ENCODE measurements around the gene CEP162.
A peak's percentile ranks its signal among the peaks of the same experiment; 100 is the strongest.

DNA sequence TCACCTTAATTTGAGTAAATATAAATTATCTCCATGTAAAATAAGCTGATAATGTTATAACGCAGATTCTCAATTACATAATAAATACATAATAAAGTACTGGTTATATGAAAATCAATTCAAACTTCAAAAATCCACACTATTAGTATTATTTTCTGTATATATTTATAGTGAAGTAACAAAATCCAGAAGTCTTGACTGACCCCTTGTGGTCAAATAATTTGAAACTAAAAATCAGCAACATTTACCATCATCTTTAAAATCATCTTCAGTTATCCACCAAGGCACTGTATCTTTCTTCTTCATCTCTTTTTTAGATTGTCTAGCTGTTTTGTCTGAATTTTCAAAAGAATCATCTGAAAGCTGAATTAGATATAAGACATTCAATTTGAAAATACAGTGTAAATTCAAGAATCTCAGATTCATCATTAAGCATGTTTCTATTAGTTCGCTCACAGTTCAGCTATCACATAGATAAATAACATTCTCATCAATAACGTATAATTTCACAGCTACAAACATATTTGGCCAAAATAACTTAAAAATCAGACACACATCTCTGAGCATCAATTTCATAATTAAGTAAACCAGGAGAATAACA lies 6.5 kb downstream of the CEP162 start:
- TF ChIP-seq, protein P1, sequence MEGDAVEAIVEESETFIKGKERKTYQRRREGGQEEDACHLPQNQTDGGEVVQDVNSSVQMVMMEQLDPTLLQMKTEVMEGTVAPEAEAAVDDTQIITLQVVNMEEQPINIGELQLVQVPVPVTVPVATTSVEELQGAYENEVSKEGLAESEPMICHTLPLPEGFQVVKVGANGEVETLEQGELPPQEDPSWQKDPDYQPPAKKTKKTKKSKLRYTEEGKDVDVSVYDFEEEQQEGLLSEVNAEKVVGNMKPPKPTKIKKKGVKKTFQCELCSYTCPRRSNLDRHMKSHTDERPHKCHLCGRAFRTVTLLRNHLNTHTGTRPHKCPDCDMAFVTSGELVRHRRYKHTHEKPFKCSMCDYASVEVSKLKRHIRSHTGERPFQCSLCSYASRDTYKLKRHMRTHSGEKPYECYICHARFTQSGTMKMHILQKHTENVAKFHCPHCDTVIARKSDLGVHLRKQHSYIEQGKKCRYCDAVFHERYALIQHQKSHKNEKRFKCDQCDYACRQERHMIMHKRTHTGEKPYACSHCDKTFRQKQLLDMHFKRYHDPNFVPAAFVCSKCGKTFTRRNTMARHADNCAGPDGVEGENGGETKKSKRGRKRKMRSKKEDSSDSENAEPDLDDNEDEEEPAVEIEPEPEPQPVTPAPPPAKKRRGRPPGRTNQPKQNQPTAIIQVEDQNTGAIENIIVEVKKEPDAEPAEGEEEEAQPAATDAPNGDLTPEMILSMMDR (IDR thresholded peaks at IDR 0.05) = peak; percentile 21 to 52 (median 46)
- TF ChIP-seq POLR2A (IDR thresholded peaks at IDR 0.05; ENCODE audit: low read depth) (no peak), POLR2AphosphoS5 (IDR thresholded peaks at IDR 0.05) (no peak)
